Mesothelial cell of epicardium (in vitro differentiated cells): ENCODE measurements around the gene SMIM3. TPM values are rescaled to one million over a fixed set of nuclear protein-coding genes. Genes with fewer than 3 reads are reported as not detected.

Experiments
- DNase-seq, 2 experiments: peaks; one replicate each; pipeline ENCODE4 v3.0.0; 2021; ENCODE audit warnings: low spot score in 2 of 2; ENCODE audit not compliant: unreplicated experiment in 2 of 2
- H3K27ac Mint-ChIP-seq: 2 replicates; pipeline ENCODE4 v1.8.0; 2021; ENCODE audit warnings: mixed read lengths
- H3K27me3 Mint-ChIP-seq: 2 replicates; pipeline ENCODE4 v1.8.0; 2021; ENCODE audit warnings: low read depth, mixed read lengths
- H3K36me3 Mint-ChIP-seq: 2 replicates; pipeline ENCODE4 v1.8.0; 2021; ENCODE audit warnings: mixed read lengths
- H3K4me1 Mint-ChIP-seq: 2 replicates; pipeline ENCODE4 v1.8.0; 2021; ENCODE audit warnings: mixed read lengths
- H3K4me3 Mint-ChIP-seq: 2 replicates; pipeline ENCODE4 v1.8.0; 2021; ENCODE audit warnings: mild to moderate bottlenecking, moderate library complexity, mixed read lengths
- H3K9me3 Mint-ChIP-seq: 2 replicates; pipeline ENCODE4 v1.8.0; 2021; ENCODE audit warnings: mixed read lengths
- CTCF ChIP-seq: fragments of 200-600 bp; sonication (generic); IDR thresholded peaks from one replicate; pipeline ENCODE4 v1.5.0; 2021; ENCODE audit warnings: antibody characterized with exemption; ENCODE audit not compliant: unreplicated experiment
- total RNA-seq: library from RNA; stranded (reverse); gene quantifications from 3 replicates; pipeline ENCODE4 v1.2.1, GENCODE V29; 2021

Gene SMIM3
- total RNA-seq, 1 donor from 2014 or later, result 45.4 TPM

- peaks cover 63% of the 10 kb centered on the region for H3K4me1 Mint-ChIP-seq
- H3K4me3 Mint-ChIP-seq, result peak overlapping the region; percentile 96
- TF ChIP-seq CTCF, result no peak
- no peak for DNase-seq
- no peaks in the 10 kb centered on the region for H3K36me3 Mint-ChIP-seq
- H3K27ac Mint-ChIP-seq, result peak overlapping the region; percentile 95
- no peaks in the 10 kb centered on the region for H3K9me3 Mint-ChIP-seq
- H3K27me3 Mint-ChIP-seq, result no peaks in the 10 kb centered on the region
Observed at GRCh38 chr5:150779397-150780186, 1.0 kb downstream of the SMIM3 start.

GRCh38 chr5:150780187-150780692 is 1.7 kb downstream of the SMIM3 start:
- Mint-ChIP-seq H3K36me3 (peaks cover 1% of the 10 kb centered on the region), H3K9me3 (peaks cover 1% of the 10 kb centered on the region), H3K27me3 (no peaks in the 10 kb centered on the region), H3K4me1 (peaks cover 65% of the 10 kb centered on the region), H3K4me3 (peak overlapping the region; percentile 96), H3K27ac (peak overlapping the region; percentile 34)
- DNase-seq, result no peak
- no peak for TF ChIP-seq CTCF

- Mint-ChIP-seq H3K4me1 (peaks cover 64% of the 10 kb centered on the region), H3K27me3 (no peaks in the 10 kb centered on the region), H3K4me3 (peak overlapping the region; percentile 96), H3K9me3 (peaks cover 3% of the 10 kb centered on the region), H3K27ac (peak overlapping the region; percentile 45), H3K36me3 (peaks cover 4% of the 10 kb centered on the region)
- TF ChIP-seq CTCF, result no peak
- DNase-seq, result no peak
Observed at GRCh38 chr5:150780816-150781221, 2.3 kb downstream of the SMIM3 start.

GRCh38 chr5:150781706-150782614 is 3.4 kb downstream of the SMIM3 start:
- no peak for TF ChIP-seq CTCF
- Mint-ChIP-seq H3K27ac (peak overlapping the region; percentile 75), H3K36me3 (peaks cover 6% of the 10 kb centered on the region), H3K4me3 (peak overlapping the region; percentile 47), H3K27me3 (no peaks in the 10 kb centered on the region), H3K9me3 (peaks cover 6% of the 10 kb centered on the region), H3K4me1 (peaks cover 65% of the 10 kb centered on the region)
- no peak for DNase-seq

- H3K36me3 Mint-ChIP-seq, result peaks cover 6% of the 10 kb centered on the region
- H3K4me3 Mint-ChIP-seq, result no peak overlapping the region
- peaks cover 6% of the 10 kb centered on the region for H3K9me3 Mint-ChIP-seq
- DNase-seq, result no peak
- H3K4me1 Mint-ChIP-seq, result peaks cover 69% of the 10 kb centered on the region
- peak overlapping the region; percentile 77 for H3K27ac Mint-ChIP-seq
- no peaks in the 10 kb centered on the region for H3K27me3 Mint-ChIP-seq
- TF ChIP-seq CTCF, result no peak
Observed at GRCh38 chr5:150782850-150783249, 4.3 kb downstream of the SMIM3 start.
